GM18870 (cell line): ENCODE measurements around the gene DUSP2.
A peak's percentile ranks its signal among the peaks of the same experiment; 100 is the strongest.
"Not testable (repeated sequence)": the region's sequence is repeated elsewhere in the genome, so short reads cannot be mapped to it uniquely, and the experiment has no call there.

Experiments used
- ATAC-seq: cut with Tn5 transposase; IDR thresholded peaks from one replicate; pipeline ENCODE4 v1.9.1; 2021; ENCODE audit warnings: moderate library complexity; ENCODE audit not compliant: unreplicated experiment

Gene DUSP2

DNA sequence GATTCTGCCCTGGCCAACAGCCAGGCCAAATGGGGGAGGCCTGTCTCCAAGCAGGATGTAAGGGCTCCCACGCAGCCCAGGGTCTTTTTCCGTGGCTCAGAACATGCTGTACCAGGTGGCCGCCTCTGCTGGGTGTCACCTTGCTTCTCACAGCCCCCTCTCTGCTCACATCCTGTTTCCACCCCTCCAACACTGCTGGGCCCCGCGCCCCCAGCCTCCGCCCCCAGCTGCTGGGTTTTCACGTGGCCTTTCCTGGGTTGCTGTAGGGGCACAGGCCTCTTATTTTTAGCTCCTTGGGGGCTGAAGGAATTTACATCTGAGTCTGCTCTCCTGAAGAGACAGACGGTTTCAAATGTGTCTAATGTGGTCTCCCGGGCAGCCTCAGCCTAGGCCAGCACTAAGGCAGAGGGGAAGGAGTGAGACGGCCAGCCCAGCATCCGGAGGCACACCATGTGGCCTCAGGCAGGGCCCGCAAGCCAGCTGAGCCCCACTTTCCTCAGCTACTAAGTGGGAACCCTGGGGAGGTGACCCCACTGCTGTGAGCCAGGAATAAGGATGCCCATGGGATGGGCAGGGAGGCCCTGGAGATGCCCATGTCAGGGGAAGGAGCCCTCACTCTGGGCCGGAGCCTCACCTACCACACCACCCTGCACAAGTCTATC is 18.7 kb upstream of the DUSP2 start:
- ATAC-seq: peak; percentile 37

DNA sequence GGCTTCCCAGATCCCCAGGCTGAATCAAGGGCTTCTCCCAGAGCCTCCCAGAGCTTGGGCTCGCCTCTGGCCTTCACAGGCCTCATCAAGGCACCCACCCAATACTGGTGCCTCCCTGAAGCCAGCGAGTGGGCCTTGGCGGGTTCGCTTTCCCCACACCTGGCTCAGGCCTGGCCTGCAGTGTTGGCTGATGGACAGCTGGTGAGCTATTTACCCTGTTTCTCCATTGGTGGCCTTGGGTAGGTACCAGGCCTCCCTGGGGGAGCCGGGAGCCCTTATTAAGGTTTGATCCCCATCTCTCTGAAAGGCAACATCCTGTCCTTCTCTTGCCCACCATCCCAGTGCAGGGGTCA is 18.2 kb upstream of the DUSP2 start:
- ATAC-seq: no peak

GRCh38 chr2:96161898-96162297 is 16.7 kb upstream of the DUSP2 start:
- no peak for ATAC-seq

GRCh38 chr2:96160366-96160765 is 15.1 kb upstream of the DUSP2 start:
- not testable (repeated sequence) for ATAC-seq

DNA sequence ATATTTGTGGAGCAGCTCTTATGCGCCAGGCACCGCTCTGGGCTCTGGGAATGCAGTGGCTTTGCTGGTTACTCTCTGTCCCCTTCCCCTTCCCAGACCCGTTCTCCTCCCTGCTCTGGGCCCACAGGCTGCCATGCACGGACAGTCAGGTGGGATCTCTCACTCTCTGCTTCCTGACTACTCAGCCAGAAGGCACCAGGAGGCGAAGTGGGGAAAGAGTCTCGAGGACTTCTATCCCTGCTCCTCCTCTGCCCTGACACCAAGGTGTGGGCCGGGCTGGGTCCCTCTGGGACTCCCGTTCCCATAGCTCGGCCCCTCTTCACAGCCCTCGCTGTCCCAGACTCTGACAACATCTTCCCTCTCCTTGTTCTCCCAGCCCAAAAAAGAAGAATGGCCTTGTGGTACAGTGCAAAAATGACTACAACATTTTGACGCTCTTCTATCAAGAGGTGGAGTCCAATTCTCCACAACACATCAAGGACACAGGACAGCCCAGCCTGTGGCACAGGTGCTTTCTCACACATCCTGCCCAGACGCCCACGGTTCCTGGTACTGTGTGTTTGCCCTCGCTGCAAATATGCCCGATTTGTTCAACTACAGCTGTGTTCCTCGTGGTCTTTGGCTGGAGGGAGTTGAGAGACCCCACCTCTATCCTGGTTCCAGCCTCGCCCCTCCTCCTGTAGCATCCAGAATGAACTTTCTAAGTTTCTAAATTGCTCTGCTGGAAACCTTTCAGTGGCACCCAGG is 14.0 kb upstream of the DUSP2 start:
- no peak for ATAC-seq

DNA sequence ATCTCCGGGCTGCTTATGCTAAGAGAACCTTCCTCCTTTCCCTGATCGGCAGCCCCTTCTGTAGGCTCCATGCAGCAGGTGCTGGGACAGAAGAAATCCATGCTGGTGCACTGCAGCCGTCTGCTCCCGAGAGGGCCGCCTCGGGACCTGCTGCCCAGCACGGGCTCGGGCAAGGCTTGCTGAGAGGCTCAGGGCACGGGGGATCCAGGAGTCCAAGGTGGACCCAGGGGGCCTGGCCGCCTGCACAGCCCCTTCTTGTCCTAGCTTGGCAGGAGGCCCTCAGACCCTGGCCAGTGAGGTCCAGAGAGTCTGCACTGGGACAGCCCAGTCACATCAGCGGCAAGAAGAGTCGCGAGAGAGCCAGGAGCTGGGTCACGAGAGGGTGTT is 13.3 kb upstream of the DUSP2 start:
- ATAC-seq: no peak

DNA sequence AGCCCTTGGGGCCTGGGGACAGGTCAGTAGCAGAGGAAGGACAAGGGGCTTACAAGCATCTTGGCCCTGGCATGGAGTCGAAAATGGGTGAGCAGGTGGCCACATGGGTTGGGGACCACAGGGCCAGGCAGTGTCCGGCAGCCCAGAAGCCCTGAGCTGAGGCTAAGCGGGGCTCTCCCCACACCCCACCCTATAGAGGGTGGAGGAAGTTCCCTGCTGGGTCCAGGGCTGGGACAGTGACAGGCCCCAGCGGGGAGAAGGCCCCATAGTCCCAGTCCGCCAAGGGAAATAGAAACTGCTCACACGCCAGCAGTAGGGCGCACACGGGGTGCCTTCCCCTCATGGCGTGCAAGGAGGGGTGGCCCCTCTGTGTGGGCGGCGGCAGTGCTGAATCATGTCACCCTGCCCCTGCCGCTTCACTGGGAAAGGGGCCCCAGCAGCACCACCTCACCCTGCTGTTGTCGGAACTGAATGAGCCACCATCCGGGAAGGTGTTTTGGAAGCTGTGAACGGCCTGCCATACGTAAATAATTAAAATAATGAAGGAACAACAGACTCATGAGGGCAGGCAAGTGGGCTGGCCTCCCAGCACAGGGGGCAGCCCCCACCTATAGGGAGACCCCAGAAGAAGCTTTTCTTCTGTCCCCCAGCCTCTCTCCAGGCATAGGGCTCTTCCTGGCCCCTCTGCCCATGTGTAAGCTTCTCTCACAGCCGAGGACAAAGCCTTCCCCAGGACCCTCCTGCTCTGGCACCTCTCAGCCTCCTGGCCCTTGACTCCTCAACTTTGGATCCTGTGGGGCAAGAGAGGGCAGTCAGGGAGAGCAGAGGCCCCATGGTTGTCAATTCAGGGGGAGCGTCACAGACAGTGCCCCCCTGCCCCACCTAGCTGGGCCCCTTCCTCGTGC is 12.7 kb upstream of the DUSP2 start:
- peak; percentile 34 for ATAC-seq

GRCh38 chr2:96156926-96157648 is 11.8 kb upstream of the DUSP2 start:
- ATAC-seq: peak; percentile 27

DNA sequence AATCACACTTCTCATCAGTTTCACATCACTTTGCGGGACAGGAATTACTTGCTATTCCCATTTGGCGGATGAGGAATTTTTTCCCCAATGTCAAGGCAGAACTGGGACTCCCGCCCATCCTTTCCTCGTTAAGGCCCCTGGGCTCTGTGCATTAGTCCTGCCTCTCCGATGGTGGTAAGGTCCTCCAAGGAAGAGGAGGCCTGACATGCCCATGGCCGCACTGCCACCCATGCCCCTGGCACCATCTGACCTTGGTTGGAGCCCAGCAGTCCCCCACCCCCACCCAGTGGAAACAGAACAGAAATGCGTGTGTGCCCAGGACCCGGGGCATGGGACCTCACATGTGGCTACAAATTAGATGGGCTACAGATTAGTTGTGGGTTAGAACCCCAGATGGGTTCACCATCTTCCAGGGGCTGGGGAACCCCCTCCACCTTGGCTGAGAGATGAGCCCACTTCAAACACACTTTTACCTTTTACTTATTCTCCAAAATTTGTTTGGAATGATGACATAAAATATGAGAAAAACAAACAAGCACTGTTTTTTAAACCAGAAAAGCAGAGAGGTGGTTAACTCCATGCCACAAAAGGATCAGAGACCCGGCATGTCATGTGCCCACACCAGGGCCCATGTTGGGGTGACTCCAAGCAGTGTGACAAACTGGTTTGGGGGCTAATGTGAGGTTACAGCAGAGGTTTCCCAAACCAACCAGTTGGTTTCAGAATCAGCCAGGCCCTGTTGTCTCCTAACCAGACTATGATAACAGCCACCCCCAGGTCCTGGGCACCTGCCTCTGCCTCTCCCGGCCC is 11.0 kb upstream of the DUSP2 start:
- no peak for ATAC-seq

DNA sequence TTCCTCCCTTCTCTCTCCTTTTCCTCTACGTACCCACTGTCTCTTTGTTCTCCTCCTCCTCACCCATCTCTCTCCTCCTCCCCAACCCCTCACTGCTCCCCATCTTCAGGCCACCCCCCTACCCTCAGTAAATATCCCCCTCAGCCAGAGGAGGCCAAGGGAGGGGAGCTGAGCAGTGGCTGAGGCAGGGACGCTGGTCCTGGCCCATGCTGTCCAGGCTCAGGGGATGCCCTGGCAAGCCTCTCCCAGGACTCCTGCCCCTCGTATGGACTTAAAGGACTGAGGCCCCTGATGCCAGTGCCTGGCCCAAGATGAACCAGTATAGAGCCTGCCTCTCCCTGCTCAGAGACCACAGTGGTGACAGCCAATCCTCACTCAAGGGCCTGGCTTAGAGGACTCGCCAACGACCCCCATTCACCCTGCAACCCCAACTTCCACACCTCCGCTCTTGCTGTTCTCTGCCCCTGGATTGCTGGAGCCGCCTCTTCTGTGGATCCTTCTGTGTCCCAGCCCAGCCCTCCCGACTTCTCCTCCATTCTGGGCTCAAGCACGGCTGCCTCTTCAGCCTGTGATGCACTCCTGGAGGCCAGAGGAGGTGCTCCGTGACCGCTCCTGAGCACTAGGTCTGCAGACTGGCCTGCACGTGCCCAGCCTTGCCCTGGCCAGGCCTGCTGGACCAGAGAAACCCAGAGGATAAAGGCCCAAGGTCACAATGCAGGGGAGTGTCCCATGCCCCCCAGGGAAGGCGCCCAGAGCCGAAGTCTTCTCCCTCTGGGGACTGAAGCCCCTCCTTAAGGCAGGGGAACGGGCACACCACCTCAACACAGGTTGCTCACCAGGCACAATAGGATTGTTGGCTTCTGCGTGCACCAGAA is 9.5 kb upstream of the DUSP2 start:
- ATAC-seq: no peak

GRCh38 chr2:96153991-96154431 is 8.8 kb upstream of the DUSP2 start:
- no peak for ATAC-seq

DNA sequence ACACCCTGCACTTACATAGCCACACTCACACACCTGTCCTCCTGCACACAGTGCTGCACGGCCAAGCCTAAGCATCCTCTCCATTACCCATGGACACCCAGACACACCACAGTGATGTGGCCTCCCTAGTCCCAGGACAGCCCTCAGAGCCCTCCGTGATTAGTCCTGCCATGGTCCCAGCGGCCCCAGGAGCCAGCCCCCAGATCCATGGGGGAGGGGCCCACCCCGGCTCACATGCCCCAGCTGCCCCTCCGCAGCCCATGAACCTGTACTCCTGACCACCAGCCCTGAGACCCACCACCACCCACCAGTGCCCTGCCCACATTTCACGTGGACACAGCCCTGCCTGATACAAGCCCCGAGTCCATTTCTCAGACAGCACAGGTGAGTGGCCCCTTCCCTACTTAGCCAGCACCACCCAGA is 8.1 kb upstream of the DUSP2 start:
- no peak for ATAC-seq

DNA sequence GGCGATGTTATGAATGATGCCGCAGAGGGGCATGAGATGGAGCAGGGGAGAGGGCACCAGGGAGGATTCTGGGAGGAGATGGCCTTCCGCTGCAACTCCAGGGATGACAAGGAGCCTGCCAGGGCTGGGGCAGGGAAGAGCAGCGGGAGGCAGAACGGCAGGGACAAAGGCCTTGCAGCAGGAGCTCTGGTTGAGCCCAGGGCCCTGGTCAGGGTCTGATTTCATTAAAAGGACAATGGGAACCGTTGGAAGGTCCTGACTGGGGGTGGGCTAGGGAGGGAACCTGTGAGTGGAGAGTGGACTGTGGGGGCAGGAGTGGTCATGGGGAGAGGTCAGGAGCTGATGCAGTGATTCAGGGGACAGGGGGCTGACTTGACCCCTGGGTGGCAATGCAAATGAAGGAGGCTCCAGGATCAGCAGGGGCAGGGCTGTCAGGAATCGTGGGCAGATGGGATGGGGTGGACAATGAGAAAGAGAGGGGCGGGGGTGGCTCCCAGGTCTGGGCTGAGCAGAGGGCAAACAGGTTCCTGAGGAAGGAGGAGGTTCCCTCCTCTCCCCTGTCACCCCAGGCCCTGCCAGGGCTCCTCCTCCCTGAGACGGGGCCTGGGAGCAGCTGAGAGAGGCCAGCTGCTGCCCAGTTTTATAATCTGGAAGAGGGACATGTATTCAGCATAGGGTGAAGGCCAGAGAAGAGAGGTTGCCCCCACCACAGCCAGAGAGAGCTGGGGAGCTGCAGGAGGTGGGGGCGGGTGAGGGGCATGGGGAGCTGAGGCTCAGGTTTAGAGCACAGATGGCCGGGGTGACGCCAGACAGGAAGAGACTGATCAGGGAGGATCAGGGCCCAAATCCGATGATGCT is 7.3 kb upstream of the DUSP2 start:
- no peak for ATAC-seq

DNA sequence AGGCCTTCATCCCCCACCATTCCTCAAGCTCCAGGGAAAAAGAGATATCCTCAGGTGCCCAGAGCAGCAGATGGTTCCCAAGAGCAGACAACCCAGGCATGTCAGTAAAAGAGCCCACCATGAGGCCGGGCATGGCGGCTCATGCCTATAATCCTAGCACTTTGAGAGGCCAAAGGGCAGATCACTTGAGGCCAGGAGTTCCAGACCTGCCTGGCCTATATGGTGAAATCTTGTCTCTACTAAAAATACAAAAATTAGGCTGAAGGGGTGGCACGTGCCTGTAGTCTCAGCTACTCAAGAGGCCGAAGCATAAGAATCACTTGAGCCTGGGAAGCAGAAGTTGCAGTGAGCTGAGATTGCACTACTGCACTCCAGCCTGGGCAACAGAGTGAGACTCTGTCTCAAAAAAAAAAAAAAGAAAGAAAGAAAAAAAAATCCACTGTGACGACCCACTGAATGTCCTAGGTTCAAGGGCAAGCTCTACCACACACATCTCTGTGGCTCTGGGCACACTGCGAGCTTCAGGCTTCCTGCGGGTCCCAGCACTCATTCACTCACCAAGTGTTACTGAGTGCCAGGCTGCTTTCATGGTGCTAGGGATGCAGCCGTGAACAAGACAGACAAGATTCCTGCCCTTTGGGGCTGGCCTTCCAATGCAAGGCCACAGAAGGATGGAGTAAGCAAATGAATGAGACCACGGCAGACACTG is 6.5 kb upstream of the DUSP2 start:
- no peak for ATAC-seq

- no peak for ATAC-seq
Measured at GRCh38 chr2:96150791-96151594, 5.8 kb upstream of the DUSP2 start.

DNA sequence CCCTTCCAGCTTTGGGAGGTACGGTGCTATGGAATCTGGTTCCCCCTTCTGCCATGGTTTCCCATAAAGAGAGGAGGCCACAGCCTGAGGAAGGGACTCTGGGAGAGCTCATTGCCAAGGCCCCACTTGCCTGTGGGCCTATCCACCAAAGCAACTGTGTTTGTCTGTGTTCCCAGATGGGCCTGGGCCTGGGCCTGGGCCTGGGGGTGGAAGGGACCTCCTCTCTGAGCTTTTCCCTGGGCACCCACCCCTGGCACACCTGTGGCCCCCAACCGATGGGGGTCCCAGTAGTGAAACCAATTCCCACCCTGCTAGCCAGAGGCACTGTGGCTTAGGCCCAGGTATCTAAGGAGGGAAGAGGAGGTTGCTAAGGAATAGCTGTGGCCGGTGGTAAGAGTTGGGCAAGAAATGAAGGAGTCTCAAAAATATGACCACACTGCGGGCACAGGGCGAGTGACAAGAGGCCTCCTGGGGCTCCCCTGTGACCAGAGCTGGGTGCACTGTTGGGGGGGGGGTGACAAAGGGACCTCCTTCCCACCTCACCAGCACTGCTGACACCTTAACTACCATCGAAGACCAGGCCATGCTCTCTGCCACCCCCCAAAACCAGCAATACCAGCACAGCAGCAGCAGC is 4.9 kb upstream of the DUSP2 start:
- no peak for ATAC-seq
